ENCODE measurements around the gene PCGF3.

DNA sequence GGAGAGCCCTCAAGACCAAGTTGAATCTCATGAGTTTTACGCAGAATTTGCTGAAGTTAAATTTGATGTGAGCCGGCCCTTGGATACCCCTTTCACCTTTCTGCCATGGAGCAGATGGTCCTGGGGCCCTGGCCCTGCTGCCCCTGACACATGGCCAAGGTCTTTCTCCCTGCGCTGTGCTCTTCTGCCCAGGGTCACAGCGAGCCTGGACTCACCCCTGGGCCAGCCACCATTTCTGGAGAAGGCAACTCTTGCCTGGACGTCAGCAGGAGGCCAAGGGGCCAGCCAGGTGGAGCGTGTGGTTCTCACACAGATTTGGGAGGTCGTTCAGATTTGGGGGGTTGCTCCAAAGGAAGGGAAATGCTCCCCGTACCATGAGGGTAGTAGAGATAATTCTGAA lies 30.0 kb downstream of the PCGF3 start:
- TF ChIP-seq, protein P1, sequence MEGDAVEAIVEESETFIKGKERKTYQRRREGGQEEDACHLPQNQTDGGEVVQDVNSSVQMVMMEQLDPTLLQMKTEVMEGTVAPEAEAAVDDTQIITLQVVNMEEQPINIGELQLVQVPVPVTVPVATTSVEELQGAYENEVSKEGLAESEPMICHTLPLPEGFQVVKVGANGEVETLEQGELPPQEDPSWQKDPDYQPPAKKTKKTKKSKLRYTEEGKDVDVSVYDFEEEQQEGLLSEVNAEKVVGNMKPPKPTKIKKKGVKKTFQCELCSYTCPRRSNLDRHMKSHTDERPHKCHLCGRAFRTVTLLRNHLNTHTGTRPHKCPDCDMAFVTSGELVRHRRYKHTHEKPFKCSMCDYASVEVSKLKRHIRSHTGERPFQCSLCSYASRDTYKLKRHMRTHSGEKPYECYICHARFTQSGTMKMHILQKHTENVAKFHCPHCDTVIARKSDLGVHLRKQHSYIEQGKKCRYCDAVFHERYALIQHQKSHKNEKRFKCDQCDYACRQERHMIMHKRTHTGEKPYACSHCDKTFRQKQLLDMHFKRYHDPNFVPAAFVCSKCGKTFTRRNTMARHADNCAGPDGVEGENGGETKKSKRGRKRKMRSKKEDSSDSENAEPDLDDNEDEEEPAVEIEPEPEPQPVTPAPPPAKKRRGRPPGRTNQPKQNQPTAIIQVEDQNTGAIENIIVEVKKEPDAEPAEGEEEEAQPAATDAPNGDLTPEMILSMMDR (conservative IDR thresholded peaks at IDR 0.05; ENCODE audit: low read length) = no peak
- TF ChIP-seq EZH2phosphoT487 (IDR thresholded peaks at IDR 0.05; ENCODE audit: borderline replicate concordance) = no peak

Data from Loucy (cell line).